ENCODE measurements around the gene LINGO4.

The LINGO4 gene

DNA sequence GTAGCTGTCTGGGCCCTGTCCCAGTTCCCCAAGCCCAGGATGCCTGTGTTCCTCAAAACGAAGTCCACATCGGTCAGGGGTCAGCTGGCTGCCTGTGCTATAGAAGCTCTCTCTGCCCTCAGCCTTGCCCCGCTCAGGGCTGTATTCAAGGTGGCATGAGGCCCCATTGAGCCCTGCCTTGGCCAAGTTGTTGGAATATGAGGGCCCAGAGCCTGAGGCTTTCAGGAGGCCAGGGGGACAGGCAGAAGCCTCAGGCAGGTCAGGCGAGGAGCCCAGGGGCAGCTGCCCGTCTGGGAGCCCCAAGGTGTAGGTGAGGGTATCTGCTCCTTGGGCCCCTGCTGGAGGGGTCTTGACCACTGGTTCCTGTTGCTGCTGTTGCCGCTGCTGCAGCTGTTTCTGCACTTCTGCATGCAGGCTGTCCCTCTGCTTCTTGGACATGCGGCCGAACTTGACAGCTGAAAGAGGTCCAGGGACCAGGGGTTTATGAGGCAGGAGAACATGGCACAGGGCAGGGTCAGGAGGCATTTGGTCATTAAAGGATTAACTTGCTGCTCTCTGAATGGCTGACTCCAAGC, 9.8 kb upstream of the LINGO4 start:
- DNase-seq (ENCODE audit: low read depth, low spot score), result no peak

DNA sequence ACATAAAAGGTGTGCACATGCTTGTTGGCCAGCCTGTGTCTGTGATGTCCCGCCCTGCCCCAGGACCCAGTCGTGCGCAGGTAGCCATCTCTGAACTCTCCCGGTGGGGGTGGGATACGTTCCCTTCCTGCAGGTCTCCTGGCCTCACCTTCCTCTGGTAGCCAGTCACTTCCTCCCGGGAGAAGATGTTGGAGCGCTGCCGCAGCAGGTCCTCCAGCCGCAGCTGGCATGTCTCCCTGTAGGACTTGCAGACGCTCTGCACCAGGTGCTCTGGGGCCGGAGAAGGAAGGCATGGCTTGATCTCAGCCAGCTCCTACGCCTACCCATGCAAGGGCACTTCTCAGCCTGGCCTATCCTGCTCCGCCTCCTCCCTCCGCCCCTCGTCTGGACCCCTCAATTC, 9.2 kb upstream of the LINGO4 start:
- no peak for DNase-seq (ENCODE audit: low read depth, low spot score)

DNA sequence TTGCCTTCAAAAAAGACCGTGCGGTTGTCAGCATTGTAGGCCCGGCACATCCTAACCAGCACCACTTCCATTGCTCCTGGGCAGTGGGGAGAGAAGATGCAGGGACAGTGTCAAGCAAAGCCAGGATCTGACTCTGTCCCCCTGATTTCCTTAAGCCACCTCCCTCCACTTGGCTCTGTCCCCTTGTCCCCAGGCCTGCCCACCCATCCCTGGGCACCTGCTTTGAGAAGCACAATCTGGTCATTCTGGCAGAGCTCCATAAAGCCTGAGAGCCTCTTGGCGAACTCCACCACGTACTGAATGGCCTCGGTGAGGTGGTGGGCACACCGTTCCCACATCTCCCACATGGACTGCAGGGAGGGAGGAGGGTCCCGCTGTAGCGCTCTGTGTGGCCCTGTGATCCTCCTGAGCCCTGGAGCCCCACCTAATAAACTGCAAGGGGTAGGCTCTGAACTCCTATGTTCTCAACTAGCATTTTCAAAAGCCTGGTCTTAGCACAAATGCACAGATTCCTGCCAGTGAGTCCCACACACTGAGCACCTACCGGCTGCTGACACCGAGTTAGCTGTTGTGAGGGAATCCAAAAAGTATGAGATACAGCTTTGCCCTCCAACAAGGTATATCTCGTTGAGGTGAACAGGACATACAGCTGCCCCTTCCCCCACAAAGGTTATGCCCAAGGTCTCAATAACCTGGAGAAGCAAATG, 8.2 kb upstream of the LINGO4 start:
- DNase-seq (ENCODE audit: low read depth, low spot score), result no peak

DNA sequence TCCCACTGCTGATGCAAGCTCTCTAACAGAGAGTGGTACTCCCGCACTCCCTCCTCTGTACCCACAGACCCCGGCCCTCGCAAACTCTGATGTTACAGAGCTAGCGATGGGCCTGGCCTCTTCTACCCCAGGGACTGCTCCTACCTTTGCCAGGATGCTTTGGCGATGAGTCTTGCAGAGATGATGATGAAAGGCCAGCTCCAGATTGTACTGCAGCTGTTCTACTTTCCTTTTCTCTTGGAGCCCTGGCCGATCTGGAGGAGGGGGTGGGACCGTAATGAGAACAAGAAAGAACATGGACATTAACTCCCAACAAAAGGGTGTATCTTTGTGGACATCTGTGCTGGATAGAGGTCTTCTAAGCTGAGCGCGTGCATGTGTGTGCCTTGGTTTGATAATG, 6.0 kb upstream of the LINGO4 start:
- DNase-seq (ENCODE audit: low read depth, low spot score), result no peak

DNA sequence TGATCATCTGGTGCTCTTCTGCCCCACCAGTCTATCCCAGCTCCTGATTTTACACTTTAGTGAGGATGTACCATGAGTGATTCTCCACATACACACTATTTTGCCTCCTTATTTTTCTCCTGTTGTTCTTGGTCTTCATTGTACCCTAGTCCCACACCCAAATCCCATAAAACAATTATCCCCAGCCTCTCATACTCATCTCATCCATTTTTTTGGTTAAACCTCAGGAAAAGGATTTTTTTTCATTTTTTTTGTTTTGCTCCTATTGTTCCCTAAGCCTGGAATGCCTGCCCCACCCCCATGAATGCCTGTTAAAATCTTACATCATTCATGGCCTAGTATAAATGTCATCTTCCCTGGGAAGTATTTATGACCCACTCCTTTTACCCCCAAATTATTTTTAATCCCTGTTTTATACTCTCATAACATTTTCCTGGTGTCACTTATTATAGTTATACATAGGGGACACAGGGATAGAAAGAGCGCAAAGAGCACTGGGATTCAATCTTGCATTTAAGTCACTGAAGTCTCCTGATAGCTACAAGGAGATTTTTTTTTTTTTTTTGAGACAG, 4.9 kb upstream of the LINGO4 start:
- no peak for DNase-seq (ENCODE audit: low read depth, low spot score)

DNA sequence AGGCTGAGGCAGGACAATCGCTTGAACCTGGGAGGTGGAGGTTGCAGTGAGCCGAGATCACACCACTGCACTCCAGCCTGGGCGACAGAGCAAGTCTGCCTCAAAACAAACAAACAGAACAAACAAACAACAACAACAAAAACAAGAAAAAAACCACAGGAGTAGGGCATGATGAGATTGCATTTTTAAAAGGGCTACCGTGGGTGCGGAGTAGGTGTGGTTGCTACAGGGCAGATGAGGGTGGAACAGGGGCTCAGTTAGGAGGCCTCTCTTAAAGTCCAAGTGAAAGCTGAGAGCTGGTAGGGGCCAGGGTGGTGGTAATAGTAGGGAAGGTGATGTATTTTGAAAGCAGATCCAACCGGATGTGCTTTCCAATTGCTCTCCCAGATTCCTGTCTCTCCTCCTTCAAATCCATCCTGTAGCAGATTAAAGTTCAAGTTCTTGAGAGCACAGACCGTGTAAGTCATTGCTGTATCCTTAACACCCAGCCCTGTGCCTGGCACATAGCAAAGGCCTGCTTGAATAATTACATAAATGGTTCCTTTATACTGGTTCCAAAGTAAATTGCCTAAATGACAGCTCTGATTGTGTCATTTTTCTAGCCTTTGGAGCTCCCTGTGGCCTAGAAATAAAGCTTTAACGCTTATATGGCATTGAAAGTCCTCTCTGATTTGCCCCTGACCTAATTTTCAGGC, 4.2 kb upstream of the LINGO4 start:
- DNase-seq (ENCODE audit: low read depth, low spot score), result no peak

DNA sequence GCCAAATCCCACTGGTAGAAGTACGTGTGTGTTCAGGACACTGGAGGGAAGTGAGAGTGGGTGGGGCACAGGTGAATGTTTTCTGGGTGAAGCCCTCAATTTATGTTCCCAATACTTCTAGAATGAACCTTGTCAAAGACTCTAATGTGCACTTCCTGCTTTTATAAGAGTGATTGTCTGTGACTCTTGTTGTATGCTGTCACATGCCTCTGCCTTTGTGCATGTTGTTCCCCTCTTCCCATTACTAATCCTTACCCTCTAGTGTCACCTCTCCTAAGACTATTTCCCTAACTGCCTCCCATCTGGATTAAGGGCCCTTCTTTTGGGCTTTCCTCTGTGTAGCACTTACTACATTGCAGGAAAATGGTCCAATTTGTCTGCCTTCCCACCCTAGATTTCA, 2.5 kb upstream of the LINGO4 start:
- no peak for DNase-seq (ENCODE audit: low read depth, low spot score)

DNA sequence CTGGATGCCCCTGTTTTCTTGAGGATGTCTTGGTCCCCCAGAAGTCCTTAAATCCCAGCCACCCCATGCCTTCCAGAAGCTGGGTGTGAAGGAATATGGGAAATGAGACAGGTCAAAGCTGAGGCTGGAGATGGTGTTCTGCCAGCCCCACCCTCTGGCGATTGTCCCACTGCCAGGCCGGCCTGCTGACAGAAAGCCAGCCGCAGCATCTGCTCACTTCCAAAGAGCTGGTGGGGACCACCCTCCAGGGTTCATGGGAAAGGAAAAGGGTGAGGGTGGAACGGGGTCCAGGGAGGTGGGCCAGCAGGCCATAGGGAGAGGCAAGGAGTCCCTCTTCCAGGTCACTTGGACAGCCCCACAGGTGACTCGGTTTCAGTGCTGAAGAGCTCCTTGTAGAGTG, 1.9 kb upstream of the LINGO4 start:
- DNase-seq (ENCODE audit: low read depth, low spot score), result no peak

DNA sequence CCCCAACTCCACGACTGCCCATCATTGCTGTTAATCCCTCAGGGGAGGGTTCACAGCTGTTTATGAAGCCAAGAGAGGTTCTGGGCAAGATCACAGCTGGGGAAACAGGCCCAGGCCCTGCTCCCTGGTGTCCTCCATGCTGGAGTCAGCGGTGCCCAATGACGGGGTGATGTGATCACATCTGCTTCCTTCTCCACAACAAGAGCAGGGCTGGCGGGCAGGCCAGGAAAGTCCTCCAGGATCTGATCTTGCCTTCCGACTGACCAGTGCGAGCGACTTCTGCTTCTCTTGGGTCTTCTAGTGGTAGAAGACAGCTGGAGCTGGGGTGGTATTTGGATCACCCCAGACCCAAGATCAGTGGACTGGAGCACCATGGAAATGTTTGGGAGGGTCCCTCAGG, 951 bp upstream of the LINGO4 start:
- no peak for DNase-seq (ENCODE audit: low read depth, low spot score)

DNA sequence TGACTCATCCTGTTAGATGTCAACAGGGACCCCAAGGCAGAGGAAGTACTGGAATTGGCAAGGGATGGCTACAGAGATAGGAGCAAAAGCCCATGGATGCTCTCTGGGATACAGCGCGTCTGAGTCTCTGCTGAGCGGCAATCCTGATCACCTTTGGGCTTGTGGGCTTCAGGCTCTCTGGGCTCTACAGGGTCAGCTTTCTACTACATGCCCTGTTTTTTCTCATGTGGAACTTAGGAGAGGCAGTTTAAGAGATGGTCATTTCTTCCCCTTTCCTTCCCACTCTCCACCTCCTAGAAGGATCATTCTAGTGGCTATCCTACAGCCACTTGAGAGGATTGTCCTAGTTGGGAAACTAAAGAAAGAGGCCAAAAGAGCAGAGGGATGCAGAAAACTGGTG, 1.3 kb downstream of the LINGO4 start:
- no peak for DNase-seq (ENCODE audit: low read depth, low spot score)

DNA sequence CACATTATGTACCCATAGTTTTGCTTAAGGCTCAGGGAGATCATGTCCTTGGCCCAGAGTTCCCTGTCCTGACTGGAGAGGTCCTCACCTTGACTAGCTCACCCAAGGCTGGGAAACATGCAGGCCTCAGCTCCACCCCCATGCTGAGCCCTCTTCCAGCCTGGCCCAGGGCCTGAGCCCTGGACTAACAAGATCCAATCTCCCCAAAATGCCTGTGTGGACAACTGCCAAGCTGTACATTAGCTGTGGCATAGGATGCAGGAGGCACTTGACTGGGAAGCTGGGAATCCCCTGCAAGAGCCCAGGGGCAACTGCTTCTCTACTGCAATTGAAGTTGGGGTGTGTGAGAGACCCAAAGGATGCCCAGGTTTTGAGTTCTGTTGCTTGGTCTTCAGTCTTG, 2.1 kb downstream of the LINGO4 start:
- no peak for DNase-seq (ENCODE audit: low read depth, low spot score)

DNA sequence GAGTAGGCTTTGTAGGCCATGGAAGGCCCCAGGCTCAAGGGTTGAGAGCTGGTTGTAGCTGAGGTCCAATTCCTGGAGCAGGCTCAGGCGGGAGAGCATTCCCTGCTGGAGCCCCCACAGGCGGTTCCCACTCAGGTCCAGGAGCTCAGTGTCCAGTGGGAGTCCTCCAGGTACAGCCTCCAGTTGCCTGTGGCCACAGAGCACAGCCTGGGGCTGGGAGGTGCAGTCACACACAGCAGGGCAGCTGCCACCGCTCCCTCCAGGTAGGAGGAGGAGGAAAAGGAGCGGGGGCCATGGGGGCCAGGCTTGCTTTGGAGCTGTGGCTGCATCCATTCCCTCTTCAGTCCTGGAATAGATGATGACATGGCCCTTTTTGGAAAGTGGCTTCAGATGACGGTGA, 2.8 kb downstream of the LINGO4 start:
- DNase-seq (ENCODE audit: low read depth, low spot score), result no peak

DNA sequence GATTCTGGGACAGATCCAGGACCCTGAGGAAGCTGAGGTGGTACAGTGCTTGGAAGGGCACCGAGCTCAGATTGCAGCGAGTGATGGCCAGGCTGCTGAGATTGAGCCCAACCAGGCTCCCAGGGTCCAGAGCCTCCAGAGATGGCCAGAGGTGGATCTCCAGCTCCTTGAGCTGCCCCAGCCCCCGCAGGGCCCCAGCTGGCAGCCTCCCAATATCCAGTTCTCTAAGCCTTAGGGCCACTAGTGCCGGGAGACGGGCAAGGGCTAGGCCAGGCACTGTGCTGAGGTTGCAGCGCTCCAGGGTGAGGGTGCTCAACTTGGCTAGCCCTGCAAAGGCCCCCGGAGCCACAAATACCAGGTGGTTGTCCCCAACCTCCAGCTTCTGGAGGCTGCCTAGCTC, 3.4 kb downstream of the LINGO4 start:
- DNase-seq (ENCODE audit: low read depth, low spot score), result no peak

DNA sequence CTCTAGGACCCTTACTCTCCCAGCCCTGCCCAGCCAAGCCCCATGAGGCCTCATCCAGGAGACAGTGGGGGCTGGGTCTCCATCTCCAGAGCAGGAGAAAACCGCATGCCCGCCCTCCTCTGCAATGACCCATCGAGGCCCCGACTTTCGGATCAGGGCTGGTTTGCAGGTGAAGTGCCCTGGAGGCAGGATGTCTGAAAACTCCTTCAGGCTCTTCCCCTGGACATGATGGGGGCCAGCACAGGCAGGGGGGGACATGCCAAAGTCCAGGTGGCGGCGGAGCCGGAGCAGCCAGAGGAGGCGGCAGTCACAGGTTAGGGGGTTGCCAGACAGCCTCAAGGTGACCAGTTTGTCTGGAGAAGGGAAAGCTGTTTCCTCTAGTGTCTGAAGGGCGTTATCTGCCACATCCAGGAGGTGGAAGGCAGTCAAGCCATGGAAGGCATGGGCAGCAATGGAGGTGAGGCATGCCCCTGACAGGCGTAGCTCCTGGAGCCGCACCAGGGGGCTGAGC, 3.9 kb downstream of the LINGO4 start:
- no peak for DNase-seq (ENCODE audit: low read depth, low spot score)

DNA sequence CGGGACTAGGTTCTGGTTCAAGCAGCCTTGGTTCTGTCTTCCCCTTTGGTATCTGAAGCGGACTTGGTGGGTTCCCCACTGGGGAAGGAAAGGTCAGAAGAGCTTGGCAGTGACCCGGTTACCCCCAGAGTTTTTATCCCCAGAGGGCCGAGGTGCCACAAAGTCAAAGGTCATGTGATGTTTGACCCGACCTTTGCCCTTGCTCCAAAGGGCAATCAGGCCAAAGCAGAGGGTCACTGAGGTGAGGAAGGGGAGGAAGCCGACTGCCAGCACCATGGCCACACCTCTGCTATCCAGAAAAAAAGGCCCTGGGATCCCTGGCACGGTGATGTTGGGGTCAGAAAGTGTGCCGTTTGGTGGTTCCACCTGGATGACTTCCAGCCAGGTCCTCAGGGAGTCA, 4.4 kb downstream of the LINGO4 start:
- no peak for DNase-seq (ENCODE audit: low read depth, low spot score)

DNA sequence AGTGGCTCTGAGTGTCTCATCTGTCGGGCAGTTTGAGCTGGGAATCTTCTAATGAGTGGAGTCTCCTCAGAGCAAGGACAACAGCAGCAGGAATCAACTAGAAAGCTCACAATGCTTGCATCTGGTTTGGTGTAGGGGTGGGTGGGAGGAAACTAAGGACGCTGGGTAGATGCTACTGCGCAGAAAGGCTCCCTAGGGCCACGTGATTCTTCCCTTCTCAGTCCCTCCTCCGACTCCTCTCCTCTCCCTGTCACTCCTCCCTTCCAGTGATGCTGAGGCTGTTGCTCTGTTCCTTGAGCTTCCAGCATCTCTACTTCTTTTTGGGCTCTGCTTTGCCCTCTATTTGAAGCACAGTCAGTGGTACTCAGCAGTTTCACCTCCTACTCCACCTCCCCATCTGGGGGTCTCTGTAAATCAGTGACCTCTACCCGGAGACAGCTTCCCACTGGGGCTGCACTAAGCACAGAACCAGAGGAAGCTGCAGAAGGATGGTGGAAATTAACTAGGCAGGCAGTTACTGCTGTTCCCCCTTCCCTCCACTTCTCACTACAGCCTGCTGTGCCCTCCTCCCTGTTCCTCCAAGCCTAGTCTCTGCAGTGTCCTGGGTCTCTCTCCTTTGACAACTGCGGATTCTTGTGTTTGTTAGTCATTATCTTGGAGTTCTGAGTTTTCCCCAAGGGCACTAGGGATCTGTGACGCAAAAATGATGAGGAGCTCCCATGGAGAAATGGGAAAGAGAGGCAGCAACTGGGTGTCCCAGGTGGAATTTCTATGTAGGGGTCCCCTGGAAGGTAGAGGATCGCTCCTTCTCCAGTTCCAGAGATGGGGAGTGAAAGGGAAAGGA, 5.8 kb downstream of the LINGO4 start:
- no peak for DNase-seq (ENCODE audit: low read depth, low spot score)

DNA sequence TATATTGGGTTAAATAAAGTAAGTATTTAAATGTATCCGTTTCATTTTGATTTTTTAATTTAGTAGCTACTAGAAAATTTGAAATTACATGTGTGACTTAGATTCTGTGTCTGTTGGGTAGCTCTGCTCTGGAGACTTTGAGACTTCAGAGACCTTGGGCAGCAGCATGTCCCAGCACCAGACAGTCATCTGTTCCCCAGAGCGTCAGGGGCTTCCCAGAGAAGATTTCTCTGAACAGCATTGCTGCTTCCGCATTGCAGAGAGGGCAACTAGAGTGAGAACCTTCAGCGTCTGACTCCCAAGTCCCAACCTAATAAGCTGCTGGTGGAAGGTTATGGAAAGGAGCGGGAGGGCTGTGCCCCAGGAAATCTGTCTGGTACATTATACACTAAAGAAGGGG, 6.6 kb downstream of the LINGO4 start:
- DNase-seq (ENCODE audit: low read depth, low spot score), result no peak

DNA sequence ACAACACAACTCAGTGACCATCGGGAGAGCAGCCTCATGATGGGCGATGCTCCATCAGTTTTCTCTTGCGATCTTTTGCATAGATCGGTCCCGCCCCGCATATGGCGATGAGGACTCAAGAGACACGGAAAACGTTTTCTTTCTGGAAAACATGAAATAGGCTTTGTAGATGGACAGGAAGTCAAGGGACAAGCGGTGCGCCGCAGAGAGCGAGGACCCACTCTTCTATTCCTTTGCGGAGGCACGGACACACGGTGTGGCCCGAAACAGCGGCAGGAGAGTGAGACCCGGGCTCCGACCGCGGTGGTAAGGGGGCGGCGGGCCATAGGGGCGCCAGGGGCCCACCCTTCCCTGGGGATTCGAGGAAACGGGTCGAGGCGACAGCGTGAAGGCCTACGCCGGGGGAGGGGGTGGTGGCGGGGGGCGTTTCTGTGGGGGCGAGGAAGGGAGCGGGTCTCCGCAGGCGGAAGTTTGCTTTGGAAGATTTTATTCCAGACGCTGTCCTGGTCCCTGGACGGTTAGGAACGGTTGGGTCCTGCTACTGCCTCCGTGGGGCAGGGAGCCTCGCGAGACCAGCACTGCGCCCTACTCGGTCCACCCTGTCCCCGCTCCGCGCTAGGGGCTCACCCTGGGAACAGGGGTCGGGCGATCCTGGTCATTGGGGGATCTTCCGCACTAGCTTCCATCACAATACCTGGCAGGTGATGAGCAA, 14.1 kb downstream of the LINGO4 start:
- no peak for DNase-seq (ENCODE audit: low read depth, low spot score)

DNA sequence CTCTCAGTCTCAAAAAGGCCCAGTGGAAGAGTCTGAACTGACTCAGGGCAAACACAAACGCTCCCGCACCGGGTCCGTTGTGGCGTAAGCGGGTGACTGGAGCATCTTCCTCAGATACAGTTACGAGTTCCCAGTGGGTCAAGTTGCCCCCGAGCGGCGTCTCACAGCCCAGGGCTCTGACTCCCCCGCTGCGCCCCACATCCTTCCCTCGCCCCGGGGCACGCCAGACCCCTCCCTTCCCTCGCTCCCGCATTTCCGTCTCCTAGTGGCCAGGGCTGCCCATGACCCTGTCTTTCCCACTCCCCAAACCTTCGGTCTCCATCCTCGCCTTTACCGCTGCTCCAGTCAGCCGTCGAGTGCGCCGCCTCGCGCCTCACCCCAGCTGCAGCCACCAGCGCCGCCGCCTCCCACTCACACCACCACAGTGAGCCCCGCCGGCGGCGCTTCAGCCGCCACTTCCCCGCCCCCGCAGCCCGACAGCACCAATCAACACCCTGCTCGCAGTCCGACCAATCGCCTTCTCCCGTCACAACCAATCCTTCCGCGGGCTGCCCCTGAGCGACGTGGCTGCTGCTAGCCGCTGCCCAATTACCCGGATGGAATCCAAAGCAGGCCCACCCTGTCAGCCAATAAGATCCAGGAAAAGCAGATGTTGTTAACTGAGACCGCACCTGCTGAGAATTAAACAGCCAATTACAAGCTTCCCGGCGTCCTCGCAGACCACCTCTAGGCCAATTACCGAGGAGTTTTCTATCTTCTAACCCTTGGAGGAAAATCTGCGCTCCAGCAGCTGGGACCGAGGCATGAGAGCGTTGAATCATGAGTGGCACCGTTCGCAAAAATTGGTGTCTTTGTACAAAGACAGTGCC, 14.9 kb downstream of the LINGO4 start, which contains the start of gene TDRKH:
TSS of gene TDRKH (minus strand) at position 430 of the 869 bp plus-strand sequence. CDS start 7,478 bp downstream, outside the sequence.
- peak; percentile 100 for DNase-seq (ENCODE audit: low read depth, low spot score)

DNA sequence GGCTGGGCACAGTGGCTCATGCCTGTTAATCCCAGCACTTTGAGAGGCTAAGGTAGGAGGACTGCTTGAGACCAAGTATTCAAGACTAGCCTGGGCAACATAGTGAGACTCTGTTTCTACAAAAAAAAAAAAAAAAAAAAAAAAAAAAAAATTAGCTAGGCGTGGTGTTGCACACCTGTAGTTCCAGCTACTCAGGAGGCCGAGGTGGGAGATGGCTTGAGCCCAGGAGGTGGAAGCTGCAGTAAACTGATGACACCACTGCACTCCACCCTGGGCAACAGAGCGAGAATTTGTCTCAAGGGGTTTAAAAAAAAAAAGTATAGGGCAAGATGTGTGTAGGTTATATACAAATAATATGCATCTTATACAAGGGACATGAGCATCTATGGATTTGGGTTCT, 17.5 kb downstream of the LINGO4 start:
- DNase-seq (ENCODE audit: low read depth, low spot score), result no peak

Data from ELF-1 (cell line).